COR-L47 (cell line): ENCODE measurements around the gene KRT84.

Source experiments
- DNase-seq: peaks from one replicate; lab custom pipeline; 2025; lab: John Stamatoyannopoulos, UW

The KRT84 gene

GRCh38 chr12:52341066-52341580 lies 44.3 kb downstream of the KRT84 start:
- DNase-seq: no peak

- DNase-seq: no peak
Measured at GRCh38 chr12:52338241-52338960, 47.1 kb downstream of the KRT84 start.

GRCh38 chr12:52337054-52337453 lies 48.4 kb downstream of the KRT84 start:
- no peak for DNase-seq

- DNase-seq: no peak
Measured at GRCh38 chr12:52336641-52337040, 48.8 kb downstream of the KRT84 start.

GRCh38 chr12:52335598-52336262 lies 49.7 kb downstream of the KRT84 start:
- DNase-seq: peak; percentile 94

- no peak for DNase-seq
Measured at GRCh38 chr12:52334185-52334584, 51.3 kb downstream of the KRT84 start.

- DNase-seq: peak; percentile 12
Measured at GRCh38 chr12:52333321-52333720, 52.1 kb downstream of the KRT84 start.

- no peak for DNase-seq
Measured at GRCh38 chr12:52332381-52332780, 53.1 kb downstream of the KRT84 start.

- no peak for DNase-seq
Measured at GRCh38 chr12:52331833-52332232, 53.6 kb downstream of the KRT84 start.

- no peak for DNase-seq
Measured at GRCh38 chr12:52331039-52331438, 54.4 kb downstream of the KRT84 start.

GRCh38 chr12:52327830-52328500 lies 57.5 kb downstream of the KRT84 start:
- no peak for DNase-seq
